ENCODE data around the gene RWDD3. TPM values are rescaled to one million over a fixed set of nuclear protein-coding genes. Genes with fewer than 3 reads are reported as not detected.
A peak's percentile ranks its signal among the peaks of the same experiment; 100 is the strongest.

The RWDD3 gene
- total RNA-seq, 1 experiment from 2014 or later = 6.1 TPM

- ChIA-PET POLR2A (no interaction called here), CTCF (interaction anchor here (0.7 kb wide), 1 partner anchor 24 kb away, joined by 3 read pairs; no protein-coding TSS in a partner anchor)
- H3K4me1 ChIP-seq (ENCODE audit: control insufficient read depth, insufficient read depth, low read length) = no peaks in the 10 kb centered on the region
- no peak overlapping the region for H3K27ac ChIP-seq (ENCODE audit: low read length)
- TF ChIP-seq SIN3A (IDR thresholded peaks at IDR 0.05; ENCODE audit: borderline replicate concordance, insufficient read depth, low read depth, low read length) (no peak), REST (IDR thresholded peaks at IDR 0.05; ENCODE audit: insufficient read depth in 1 of 2, low read depth in 2 of 2, low read length in 1 of 2) (no peak), TCF7L2 (IDR thresholded peaks at IDR 0.05; ENCODE audit: low read depth, low read length) (no peak), POLR2AphosphoS5 (IDR thresholded peaks at IDR 0.05; ENCODE audit: low read depth, low read length) (no peak)
- TF ChIP-seq, protein P1, sequence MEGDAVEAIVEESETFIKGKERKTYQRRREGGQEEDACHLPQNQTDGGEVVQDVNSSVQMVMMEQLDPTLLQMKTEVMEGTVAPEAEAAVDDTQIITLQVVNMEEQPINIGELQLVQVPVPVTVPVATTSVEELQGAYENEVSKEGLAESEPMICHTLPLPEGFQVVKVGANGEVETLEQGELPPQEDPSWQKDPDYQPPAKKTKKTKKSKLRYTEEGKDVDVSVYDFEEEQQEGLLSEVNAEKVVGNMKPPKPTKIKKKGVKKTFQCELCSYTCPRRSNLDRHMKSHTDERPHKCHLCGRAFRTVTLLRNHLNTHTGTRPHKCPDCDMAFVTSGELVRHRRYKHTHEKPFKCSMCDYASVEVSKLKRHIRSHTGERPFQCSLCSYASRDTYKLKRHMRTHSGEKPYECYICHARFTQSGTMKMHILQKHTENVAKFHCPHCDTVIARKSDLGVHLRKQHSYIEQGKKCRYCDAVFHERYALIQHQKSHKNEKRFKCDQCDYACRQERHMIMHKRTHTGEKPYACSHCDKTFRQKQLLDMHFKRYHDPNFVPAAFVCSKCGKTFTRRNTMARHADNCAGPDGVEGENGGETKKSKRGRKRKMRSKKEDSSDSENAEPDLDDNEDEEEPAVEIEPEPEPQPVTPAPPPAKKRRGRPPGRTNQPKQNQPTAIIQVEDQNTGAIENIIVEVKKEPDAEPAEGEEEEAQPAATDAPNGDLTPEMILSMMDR (IDR thresholded peaks at IDR 0.05) = no peak
- peak; percentile 30; the same call in 1 of the 2 replicates for ATAC-seq
- H3K27me3 ChIP-seq (ENCODE audit: control insufficient read depth, insufficient read depth, low read length) = no peaks in the 10 kb centered on the region
- no peaks in the 10 kb centered on the region for H3K36me3 ChIP-seq (ENCODE audit: control insufficient read depth, insufficient read depth, low read length)
- H3K9me3 ChIP-seq (ENCODE audit: control insufficient read depth, insufficient read depth, low read depth, low read length) = no peaks in the 10 kb centered on the region
- intact Hi-C loops (cut with micrococcal nuclease; ENCODE audit: unreplicated experiment) = no loop called here
- DNase-seq (ENCODE audit: low read depth, low spot score) = no peak
- BruUV-seq (replicated peaks) = no TSS peak
- in situ Hi-C loops (cut with HindIII; ENCODE audit: low pct_unique_long_range_greater_than_20kb, low sequenced_read_pairs) = no loop called here
- H3K4me3 ChIP-seq (ENCODE audit: low read depth in 2 of 2, low read length in 2 of 2) = no peak overlapping the region
These were observed 23.7 kb downstream of the RWDD3 start for GRCh38 chr1:95257758-95258157.

DNA sequence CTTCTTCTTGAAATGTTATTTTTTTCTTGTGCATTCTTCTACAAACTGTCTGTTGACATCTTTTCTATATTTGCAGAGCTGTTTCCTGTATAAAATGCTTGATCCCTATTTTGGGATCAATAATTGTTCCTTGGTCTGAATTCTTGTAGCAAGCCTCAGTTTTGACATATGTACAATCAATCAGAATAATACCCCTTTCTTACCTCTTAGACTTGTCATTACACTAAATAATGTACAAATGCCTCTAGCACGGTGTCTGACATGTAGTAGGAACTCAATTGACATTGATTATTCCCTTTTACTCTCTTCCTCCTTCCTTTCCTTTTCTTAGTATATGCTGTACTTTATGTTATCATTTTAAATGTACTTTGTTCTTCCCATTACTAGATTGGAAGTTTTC, 25.2 kb downstream of the RWDD3 start:
- Histone ChIP-seq H3K27ac (ENCODE audit: low read length) (no peak overlapping the region), H3K9me3 (ENCODE audit: control insufficient read depth, insufficient read depth, low read depth, low read length) (no peaks in the 10 kb centered on the region), H3K4me1 (ENCODE audit: control insufficient read depth, insufficient read depth, low read length) (no peaks in the 10 kb centered on the region), H3K4me3 (ENCODE audit: low read depth in 2 of 2, low read length in 2 of 2) (no peak overlapping the region), H3K27me3 (ENCODE audit: control insufficient read depth, insufficient read depth, low read length) (no peaks in the 10 kb centered on the region), H3K36me3 (ENCODE audit: control insufficient read depth, insufficient read depth, low read length) (no peaks in the 10 kb centered on the region)
- TF ChIP-seq SIN3A (IDR thresholded peaks at IDR 0.05; ENCODE audit: borderline replicate concordance, insufficient read depth, low read depth, low read length) = no peak
- TF ChIP-seq, protein P1 (IDR thresholded peaks at IDR 0.05) = no peak
- TF ChIP-seq REST (IDR thresholded peaks at IDR 0.05; ENCODE audit: insufficient read depth in 1 of 2, low read depth in 2 of 2, low read length in 1 of 2) = no peak
- TF ChIP-seq TCF7L2 (IDR thresholded peaks at IDR 0.05; ENCODE audit: low read depth, low read length) = no peak
- TF ChIP-seq POLR2AphosphoS5 (IDR thresholded peaks at IDR 0.05; ENCODE audit: low read depth, low read length) = no peak
- ATAC-seq (no peak), DNase-seq (ENCODE audit: low read depth, low spot score) (no peak)
- CTCF ChIA-PET = no interaction called here
- POLR2A ChIA-PET = no interaction called here
- intact Hi-C loops (cut with micrococcal nuclease; ENCODE audit: unreplicated experiment) (no loop called here), in situ Hi-C loops (cut with HindIII; ENCODE audit: low pct_unique_long_range_greater_than_20kb, low sequenced_read_pairs) (no loop called here)
- no TSS peak for BruUV-seq (replicated peaks)
